ENCODE measurements around the gene LRP4.

The LRP4 gene

GRCh38 chr11:46895821-46896220 is 22.5 kb downstream of the LRP4 start:
- Histone ChIP-seq H3K27me3 (ENCODE audit: insufficient read depth, poor library complexity, severe bottlenecking) (no peaks in the 10 kb centered on the region), H3K27ac (replicated peaks) (no peak overlapping the region), H3K4me3 (replicated peaks; ENCODE audit: insufficient read depth, low read length) (no peak overlapping the region)
- no peak for TF ChIP-seq POLR2AphosphoS5 (IDR thresholded peaks at IDR 0.05; ENCODE audit: low read depth)
- no peak for DNase-seq (ENCODE audit: low read depth in 1 of 2, low spot score in 1 of 2)

- no peaks in the 10 kb centered on the region for H3K27me3 ChIP-seq (ENCODE audit: insufficient read depth, poor library complexity, severe bottlenecking)
- H3K27ac ChIP-seq (replicated peaks): no peak overlapping the region
- no peak overlapping the region for H3K4me3 ChIP-seq (replicated peaks; ENCODE audit: insufficient read depth, low read length)
- no peak for TF ChIP-seq SPI1 (IDR thresholded peaks at IDR 0.05; ENCODE audit: borderline replicate concordance, low read depth)
- TF ChIP-seq, protein P1, sequence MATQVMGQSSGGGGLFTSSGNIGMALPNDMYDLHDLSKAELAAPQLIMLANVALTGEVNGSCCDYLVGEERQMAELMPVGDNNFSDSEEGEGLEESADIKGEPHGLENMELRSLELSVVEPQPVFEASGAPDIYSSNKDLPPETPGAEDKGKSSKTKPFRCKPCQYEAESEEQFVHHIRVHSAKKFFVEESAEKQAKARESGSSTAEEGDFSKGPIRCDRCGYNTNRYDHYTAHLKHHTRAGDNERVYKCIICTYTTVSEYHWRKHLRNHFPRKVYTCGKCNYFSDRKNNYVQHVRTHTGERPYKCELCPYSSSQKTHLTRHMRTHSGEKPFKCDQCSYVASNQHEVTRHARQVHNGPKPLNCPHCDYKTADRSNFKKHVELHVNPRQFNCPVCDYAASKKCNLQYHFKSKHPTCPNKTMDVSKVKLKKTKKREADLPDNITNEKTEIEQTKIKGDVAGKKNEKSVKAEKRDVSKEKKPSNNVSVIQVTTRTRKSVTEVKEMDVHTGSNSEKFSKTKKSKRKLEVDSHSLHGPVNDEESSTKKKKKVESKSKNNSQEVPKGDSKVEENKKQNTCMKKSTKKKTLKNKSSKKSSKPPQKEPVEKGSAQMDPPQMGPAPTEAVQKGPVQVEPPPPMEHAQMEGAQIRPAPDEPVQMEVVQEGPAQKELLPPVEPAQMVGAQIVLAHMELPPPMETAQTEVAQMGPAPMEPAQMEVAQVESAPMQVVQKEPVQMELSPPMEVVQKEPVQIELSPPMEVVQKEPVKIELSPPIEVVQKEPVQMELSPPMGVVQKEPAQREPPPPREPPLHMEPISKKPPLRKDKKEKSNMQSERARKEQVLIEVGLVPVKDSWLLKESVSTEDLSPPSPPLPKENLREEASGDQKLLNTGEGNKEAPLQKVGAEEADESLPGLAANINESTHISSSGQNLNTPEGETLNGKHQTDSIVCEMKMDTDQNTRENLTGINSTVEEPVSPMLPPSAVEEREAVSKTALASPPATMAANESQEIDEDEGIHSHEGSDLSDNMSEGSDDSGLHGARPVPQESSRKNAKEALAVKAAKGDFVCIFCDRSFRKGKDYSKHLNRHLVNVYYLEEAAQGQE (IDR thresholded peaks at IDR 0.05; ENCODE audit: insufficient replicate concordance, low read depth): no peak
- TF ChIP-seq GABPA (IDR thresholded peaks at IDR 0.05; ENCODE audit: low read depth): no peak
- TF ChIP-seq, protein P2, sequence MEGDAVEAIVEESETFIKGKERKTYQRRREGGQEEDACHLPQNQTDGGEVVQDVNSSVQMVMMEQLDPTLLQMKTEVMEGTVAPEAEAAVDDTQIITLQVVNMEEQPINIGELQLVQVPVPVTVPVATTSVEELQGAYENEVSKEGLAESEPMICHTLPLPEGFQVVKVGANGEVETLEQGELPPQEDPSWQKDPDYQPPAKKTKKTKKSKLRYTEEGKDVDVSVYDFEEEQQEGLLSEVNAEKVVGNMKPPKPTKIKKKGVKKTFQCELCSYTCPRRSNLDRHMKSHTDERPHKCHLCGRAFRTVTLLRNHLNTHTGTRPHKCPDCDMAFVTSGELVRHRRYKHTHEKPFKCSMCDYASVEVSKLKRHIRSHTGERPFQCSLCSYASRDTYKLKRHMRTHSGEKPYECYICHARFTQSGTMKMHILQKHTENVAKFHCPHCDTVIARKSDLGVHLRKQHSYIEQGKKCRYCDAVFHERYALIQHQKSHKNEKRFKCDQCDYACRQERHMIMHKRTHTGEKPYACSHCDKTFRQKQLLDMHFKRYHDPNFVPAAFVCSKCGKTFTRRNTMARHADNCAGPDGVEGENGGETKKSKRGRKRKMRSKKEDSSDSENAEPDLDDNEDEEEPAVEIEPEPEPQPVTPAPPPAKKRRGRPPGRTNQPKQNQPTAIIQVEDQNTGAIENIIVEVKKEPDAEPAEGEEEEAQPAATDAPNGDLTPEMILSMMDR (IDR thresholded peaks at IDR 0.05; ENCODE audit: insufficient read depth, low read length): no peak
- no peak for TF ChIP-seq POLR2AphosphoS5 (IDR thresholded peaks at IDR 0.05; ENCODE audit: low read depth)
- DNase-seq (ENCODE audit: low read depth in 1 of 2, low spot score in 1 of 2): no peak
Observed at GRCh38 chr11:46894961-46895360, 23.4 kb downstream of the LRP4 start.

DNA sequence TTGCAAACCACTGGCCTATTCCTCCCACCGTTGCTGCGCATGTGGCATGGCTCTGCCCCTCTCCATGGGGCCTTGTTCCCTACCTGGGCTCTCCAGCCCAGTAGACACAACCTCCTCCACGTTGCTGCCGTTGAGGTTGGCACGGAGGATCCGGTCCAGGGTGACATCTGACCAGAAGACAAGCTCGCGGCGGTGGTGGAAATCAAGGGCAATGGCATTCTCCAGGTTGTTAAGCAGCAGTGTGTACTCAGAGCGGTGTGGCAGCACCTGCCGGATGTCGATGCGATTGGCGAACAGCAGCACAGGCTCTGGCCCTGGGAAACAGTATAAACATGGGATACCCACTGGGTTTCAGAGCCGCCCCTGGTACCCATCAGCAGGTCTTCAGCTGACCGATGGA is 23.8 kb downstream of the LRP4 start:
- H3K4me3 ChIP-seq (replicated peaks; ENCODE audit: insufficient read depth, low read length): no peak overlapping the region
- DNase-seq (ENCODE audit: low read depth in 1 of 2, low spot score in 1 of 2): no peak
- no peaks in the 10 kb centered on the region for H3K27me3 ChIP-seq (ENCODE audit: insufficient read depth, poor library complexity, severe bottlenecking)
- no peak overlapping the region for H3K27ac ChIP-seq (replicated peaks)
- no peak for TF ChIP-seq GABPA (IDR thresholded peaks at IDR 0.05; ENCODE audit: low read depth)
- TF ChIP-seq, protein P2 (IDR thresholded peaks at IDR 0.05; ENCODE audit: insufficient read depth, low read length): no peak
- no peak for TF ChIP-seq SPI1 (IDR thresholded peaks at IDR 0.05; ENCODE audit: borderline replicate concordance, low read depth)
- no peak for TF ChIP-seq POLR2AphosphoS5 (IDR thresholded peaks at IDR 0.05; ENCODE audit: low read depth)
- TF ChIP-seq, protein P1 (IDR thresholded peaks at IDR 0.05; ENCODE audit: insufficient replicate concordance, low read depth): no peak

DNA sequence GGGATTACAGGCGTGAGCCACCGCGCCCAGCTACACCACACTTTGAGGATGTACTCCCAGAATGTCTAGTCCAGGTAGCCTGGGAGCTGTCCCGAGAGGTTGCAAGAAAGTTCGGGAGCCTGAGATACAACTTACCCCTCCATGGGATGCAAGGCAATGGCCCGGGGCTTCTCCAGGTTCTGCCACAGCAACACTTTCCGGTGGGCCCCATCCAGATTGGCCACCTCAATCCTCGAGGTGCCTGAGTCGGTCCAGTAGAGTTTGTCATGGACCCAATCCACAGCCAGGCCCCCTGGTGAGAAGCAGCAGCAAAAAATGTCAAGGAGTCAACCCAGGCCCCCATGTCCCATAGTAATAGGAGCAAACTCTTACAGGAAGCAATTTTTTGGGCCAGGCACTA is 25.5 kb downstream of the LRP4 start:
- H3K27ac ChIP-seq (replicated peaks): no peak overlapping the region
- no peak for DNase-seq (ENCODE audit: low read depth in 1 of 2, low spot score in 1 of 2)
- H3K27me3 ChIP-seq (ENCODE audit: insufficient read depth, poor library complexity, severe bottlenecking): no peaks in the 10 kb centered on the region
- no peak overlapping the region for H3K4me3 ChIP-seq (replicated peaks; ENCODE audit: insufficient read depth, low read length)
- TF ChIP-seq SPI1 (IDR thresholded peaks at IDR 0.05; ENCODE audit: borderline replicate concordance, low read depth) (no peak), GABPA (IDR thresholded peaks at IDR 0.05; ENCODE audit: low read depth) (no peak), POLR2AphosphoS5 (IDR thresholded peaks at IDR 0.05; ENCODE audit: low read depth) (no peak)
- TF ChIP-seq, protein P2 (IDR thresholded peaks at IDR 0.05; ENCODE audit: insufficient read depth, low read length): no peak
- TF ChIP-seq, protein P1 (IDR thresholded peaks at IDR 0.05; ENCODE audit: insufficient replicate concordance, low read depth): no peak
